Stomach smooth muscle (tissue), 2 donors: Measurements from ENCODE around the gene MEIOC.

Experiments
- H3K27ac ChIP-seq: one replicate; pipeline ENCODE4 v1.7.0; 2013; ENCODE audit warnings: mild to moderate bottlenecking, low read length, inconsistent platforms
- H3K27me3 ChIP-seq, 2 donors: one replicate each; pipeline ENCODE4 v1.7.0; 2013; ENCODE audit warnings: low read length in 2 of 2; ENCODE audit not compliant: insufficient read depth in 2 of 2, control insufficient read depth in 1 of 2
- H3K36me3 ChIP-seq, 2 donors: one replicate each; pipeline ENCODE4 v1.7.0; 2013; ENCODE audit warnings: low read length in 2 of 2; ENCODE audit not compliant: control insufficient read depth in 2 of 2, insufficient read depth in 2 of 2
- H3K4me1 ChIP-seq: one replicate; pipeline ENCODE4 v1.7.0; 2013; ENCODE audit warnings: low read length; ENCODE audit not compliant: control insufficient read depth, insufficient read depth
- H3K4me3 ChIP-seq, 2 donors: one replicate each; pipeline ENCODE4 v1.7.0; 2013; ENCODE audit warnings: low read length in 2 of 2
- H3K9ac ChIP-seq, 2 donors: one replicate each; pipeline ENCODE4 v1.7.0; 2013; ENCODE audit warnings: low read length in 2 of 2, mild to moderate bottlenecking in 1 of 2
- H3K9me3 ChIP-seq, 2 donors: one replicate each; pipeline ENCODE4 v1.7.0; 2013; ENCODE audit warnings: low read length in 2 of 2; ENCODE audit not compliant: control insufficient read depth in 2 of 2
- donor health status: healthy.
- donor health status: Pancreatic carcinoma.

The MEIOC gene

DNA sequence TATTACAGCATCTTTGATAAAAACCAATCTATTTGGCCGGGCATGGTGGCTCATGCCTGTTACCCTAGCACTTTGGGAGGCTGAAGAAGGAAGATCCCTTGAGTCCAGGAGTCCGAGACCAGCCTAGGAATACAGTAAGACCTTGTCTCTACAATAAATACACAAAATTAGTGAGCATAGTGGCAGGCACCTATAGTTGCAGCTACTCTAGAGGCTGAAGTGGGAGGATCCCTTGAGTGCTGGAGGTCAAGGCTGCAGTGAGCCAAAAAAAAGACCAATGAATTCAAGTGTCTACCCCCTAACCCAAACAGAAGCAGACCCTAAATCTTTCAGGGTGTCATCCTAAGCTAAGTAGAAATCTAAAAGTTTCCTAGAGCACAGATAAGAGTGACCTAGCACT, 7.3 kb upstream of the MEIOC start:
- Histone ChIP-seq H3K9ac (no peak overlapping the region), H3K4me3 (no peak overlapping the region), H3K27ac (no peak overlapping the region), H3K9me3 (no peaks in the 10 kb centered on the region), H3K36me3 (no peaks in the 10 kb centered on the region), H3K27me3 (no peaks in the 10 kb centered on the region), H3K4me1 (no peaks in the 10 kb centered on the region)

DNA sequence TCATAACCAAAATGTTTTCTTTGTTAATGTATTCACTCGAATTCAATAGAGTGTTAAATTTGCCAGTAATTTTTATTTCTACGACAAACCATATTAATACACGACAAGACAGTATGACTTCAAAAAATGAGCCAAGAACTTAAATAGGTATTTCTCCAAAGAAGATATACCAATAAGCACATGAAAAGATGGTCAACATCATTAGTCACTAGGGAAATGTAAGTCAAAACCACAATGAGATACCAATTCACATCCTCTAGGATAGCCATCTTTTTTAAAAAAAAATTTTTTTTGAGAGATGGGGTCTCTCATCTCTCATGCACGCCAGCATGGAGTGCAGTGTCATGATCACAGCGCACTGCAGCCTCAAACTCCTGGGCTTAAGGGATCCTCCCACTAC, 5.0 kb upstream of the MEIOC start:
- no peaks in the 10 kb centered on the region for H3K9me3 ChIP-seq
- H3K27me3 ChIP-seq: peaks cover 10 to 11% of the 10 kb centered on the region in 2 donors
- H3K4me3 ChIP-seq: no peak overlapping the region

DNA sequence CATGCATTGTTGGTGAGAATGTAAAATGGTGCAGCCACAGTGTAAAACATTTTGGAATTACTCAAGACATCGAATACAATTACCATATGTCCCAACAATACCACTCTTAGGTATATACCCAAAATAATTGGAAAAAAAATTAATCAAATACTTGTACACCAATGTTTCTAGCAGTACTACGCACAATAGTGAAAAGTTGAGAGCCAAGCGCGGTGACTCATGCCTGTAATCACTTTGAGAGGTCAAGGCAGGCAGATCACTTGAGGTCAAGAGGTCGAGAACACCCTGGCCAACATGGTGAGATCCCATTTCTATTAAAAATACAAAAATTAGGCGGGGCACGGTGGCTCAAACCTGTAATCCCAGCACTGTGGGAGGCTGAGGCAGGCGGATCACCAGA, 3.5 kb upstream of the MEIOC start:
- H3K9ac ChIP-seq: no peak overlapping the region
- H3K36me3 ChIP-seq: no peaks in the 10 kb centered on the region
- H3K27me3 ChIP-seq: peaks cover 15 to 18% of the 10 kb centered on the region in 2 donors
- no peak overlapping the region for H3K27ac ChIP-seq
- H3K4me3 ChIP-seq: no peak overlapping the region
- H3K4me1 ChIP-seq: no peaks in the 10 kb centered on the region
- no peaks in the 10 kb centered on the region for H3K9me3 ChIP-seq

More for the DNA sequence above, 5.0 kb upstream of the MEIOC start:
- H3K4me1 ChIP-seq: no peaks in the 10 kb centered on the region
- H3K36me3 ChIP-seq: no peaks in the 10 kb centered on the region
- H3K27ac ChIP-seq: no peak overlapping the region
- H3K9ac ChIP-seq: no peak overlapping the region

DNA sequence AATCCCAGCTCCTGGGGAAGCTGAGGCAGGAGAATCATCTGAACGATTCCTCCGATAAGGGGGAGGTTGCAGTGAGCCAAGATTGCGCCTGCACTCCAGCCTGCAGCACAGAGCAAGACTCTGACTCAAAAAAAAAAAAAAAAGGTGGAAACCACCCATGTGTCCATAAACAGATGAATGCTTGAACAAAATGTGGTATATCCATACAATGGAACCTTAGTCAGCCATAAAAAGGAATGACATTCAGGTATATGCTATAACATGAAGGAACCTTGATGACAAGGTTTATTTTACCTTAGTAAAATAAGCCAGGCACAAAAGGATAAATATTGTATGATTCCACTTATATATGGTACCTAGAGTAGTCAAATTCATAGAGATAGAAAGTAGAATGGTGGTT, 2.9 kb upstream of the MEIOC start:
- Histone ChIP-seq H3K27ac (no peak overlapping the region), H3K9ac (no peak overlapping the region), H3K36me3 (no peaks in the 10 kb centered on the region), H3K4me3 (no peak overlapping the region), H3K27me3 (peaks cover 15 to 18% of the 10 kb centered on the region in 2 donors), H3K9me3 (no peaks in the 10 kb centered on the region), H3K4me1 (no peaks in the 10 kb centered on the region)

DNA sequence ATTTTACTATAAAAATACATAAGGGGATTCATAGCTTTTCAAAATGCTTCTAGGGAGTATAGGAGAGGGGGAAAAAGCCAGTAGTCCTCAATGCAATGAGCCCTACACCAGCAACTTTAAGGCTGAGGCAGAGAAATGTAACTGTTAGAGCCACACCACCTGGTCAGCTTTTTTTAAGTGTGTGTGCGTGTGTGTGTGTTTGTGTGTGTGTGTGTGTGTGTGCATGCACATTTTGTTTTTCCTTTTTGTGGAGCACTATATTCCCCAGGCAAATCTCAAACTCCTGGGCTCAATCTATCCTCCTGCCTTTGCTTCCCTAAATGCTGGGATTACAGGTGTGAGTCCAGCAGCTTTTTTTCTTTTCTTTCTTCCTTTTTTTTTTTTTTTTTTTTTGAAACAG, 2.3 kb upstream of the MEIOC start:
- Histone ChIP-seq H3K27ac (no peak overlapping the region), H3K27me3 (peaks cover 15 to 18% of the 10 kb centered on the region in 2 donors), H3K9ac (no peak overlapping the region), H3K4me3 (no peak overlapping the region), H3K4me1 (no peaks in the 10 kb centered on the region), H3K36me3 (no peaks in the 10 kb centered on the region), H3K9me3 (no peaks in the 10 kb centered on the region)

DNA sequence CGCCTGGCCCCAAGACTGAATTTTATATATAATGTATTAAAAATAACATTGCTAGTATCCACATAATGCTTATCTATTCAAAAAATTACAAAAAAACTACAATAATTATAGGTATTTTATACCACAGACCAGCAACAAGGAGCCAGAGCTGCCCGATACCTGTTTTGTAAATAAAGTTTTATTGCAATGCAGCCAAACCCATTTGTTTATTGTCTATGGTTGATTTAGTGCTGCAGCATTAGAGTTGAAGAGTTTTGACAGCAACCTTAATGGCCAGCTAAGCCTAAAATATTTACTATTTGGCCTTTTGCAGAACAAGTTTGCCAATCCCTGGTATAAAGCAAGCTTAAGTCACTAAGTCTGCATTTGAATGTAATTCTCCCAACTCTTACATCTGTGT, 5.6 kb downstream of the MEIOC start:
- no peak overlapping the region for H3K27ac ChIP-seq
- H3K9me3 ChIP-seq: no peaks in the 10 kb centered on the region
- no peaks in the 10 kb centered on the region for H3K4me1 ChIP-seq
- no peak overlapping the region for H3K4me3 ChIP-seq
- H3K27me3 ChIP-seq: peaks cover 3 to 4% of the 10 kb centered on the region in 2 donors
- H3K36me3 ChIP-seq: no peaks in the 10 kb centered on the region
- no peak overlapping the region for H3K9ac ChIP-seq

DNA sequence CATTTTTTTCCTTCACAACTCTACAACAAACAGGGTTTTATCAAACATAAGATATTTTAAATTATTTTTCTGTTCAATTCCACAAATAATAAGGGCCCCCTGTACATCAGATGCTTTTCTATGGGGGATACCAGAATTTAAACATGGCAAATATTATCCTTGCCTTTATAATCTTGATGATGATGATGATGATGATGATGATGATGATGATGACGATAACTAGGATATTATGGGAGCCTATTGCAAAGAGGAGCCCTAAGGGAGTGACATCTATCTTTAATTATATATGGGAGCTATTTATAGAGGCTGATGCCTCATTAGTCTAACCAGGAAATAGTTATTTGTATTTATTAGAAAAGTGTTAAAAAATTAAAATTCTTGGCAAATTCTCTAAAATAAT, 6.8 kb downstream of the MEIOC start:
- no peaks in the 10 kb centered on the region for H3K36me3 ChIP-seq

DNA sequence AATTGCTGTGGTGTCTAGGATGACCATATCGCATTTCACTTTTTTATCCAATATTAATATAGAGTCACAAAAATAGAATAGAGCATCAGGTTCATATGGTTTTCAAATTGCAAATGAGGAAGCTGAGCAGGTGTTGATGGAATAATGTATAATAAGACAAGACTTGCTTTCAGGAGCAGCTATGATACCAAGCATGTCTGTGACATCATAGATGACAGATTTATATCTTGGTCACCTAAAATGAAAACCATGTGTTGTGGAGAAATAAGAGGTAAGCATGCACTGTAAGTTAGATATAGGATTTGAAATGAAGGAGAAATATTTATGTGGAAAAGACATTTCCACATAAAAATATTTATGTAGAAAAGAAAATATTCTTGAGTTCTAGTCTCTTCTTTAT, 8.6 kb downstream of the MEIOC start:
- Histone ChIP-seq H3K9me3 (no peaks in the 10 kb centered on the region), H3K4me1 (no peaks in the 10 kb centered on the region), H3K27ac (no peak overlapping the region), H3K9ac (no peak overlapping the region), H3K4me3 (no peak overlapping the region), H3K27me3 (no peaks in the 10 kb centered on the region), H3K36me3 (no peaks in the 10 kb centered on the region)

More for the DNA sequence above, 6.8 kb downstream of the MEIOC start:
- Histone ChIP-seq H3K9me3 (no peaks in the 10 kb centered on the region), H3K9ac (no peak overlapping the region), H3K4me1 (no peaks in the 10 kb centered on the region), H3K4me3 (no peak overlapping the region), H3K27me3 (no peaks in the 10 kb centered on the region), H3K27ac (no peak overlapping the region)

DNA sequence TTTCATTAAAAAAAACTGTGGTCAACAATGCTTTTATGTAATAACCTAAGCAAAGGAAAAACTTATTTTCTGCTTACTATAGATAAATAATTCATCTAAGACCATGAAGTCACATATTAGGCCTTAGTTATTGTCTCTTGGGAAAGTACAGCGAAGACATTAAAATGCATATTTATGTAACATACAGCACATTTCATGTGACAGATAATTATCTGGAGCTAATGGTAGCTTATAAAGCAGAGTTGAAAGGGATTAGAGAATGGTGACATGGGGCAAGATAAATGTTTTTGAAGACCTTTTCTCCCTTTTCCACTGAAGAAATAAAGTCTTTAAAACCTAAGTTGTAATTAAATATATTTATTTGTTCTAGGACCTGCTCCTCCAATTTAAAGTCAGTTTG, 9.7 kb downstream of the MEIOC start:
- no peak overlapping the region for H3K4me3 ChIP-seq
- H3K9me3 ChIP-seq: no peaks in the 10 kb centered on the region
- no peak overlapping the region for H3K27ac ChIP-seq
- no peaks in the 10 kb centered on the region for H3K4me1 ChIP-seq
- no peaks in the 10 kb centered on the region for H3K27me3 ChIP-seq
- no peaks in the 10 kb centered on the region for H3K36me3 ChIP-seq
- no peak overlapping the region for H3K9ac ChIP-seq

DNA sequence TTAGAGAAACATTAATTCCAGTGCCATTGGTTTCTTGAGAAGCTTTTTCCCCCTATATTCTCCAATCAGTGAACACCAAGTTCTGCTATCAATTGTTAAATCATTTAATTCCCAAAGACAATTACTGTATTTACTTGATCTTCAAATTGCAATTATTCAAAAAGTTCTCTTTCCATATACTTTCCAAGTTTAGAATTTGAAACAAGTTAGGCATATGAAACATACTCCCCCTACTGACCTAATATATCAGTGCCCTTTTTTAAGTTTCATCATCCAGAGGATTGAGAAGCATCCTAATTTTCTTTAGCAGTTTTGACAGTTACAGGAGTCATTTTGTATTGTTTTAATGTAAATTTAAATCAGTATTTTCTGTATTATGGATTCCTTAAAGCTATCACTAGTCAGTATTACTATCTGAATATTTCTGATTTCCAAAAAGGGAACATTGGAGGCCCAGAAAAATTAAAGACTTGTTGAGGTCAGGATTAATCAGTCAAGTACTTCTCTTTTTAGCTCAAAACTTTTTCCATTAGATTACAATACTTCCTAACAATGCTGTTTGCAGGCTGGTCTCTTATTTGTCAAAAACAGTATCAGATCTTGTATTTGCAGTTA, 16.3 kb downstream of the MEIOC start:
- Histone ChIP-seq H3K4me1 (no peaks in the 10 kb centered on the region), H3K9me3 (no peaks in the 10 kb centered on the region), H3K9ac (no peak overlapping the region), H3K27me3 (no peaks in the 10 kb centered on the region), H3K4me3 (no peak overlapping the region), H3K36me3 (no peaks in the 10 kb centered on the region), H3K27ac (no peak overlapping the region)

DNA sequence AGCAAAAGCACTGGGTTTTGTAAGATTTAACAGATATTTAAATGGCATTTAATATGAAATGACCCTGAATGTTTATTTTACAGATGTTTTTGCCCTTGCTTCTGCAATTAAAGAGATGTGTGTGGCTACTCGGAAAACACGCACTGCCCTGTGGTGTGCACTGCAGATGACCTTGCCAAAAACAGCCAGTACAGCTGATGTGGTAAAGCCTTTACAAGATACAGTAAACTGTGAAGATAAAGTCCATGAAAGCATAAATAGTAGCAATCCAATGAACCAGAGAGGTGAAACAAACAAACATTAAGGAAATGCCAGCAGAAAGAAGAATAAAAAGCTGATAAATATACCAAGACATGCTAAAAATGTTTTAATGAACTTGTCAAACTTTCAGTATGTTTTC, 17.6 kb downstream of the MEIOC start:
- H3K4me1 ChIP-seq: no peaks in the 10 kb centered on the region
- H3K4me3 ChIP-seq: no peak overlapping the region
- H3K9ac ChIP-seq: no peak overlapping the region
- no peaks in the 10 kb centered on the region for H3K27me3 ChIP-seq
- peaks cover 4 to 7% of the 10 kb centered on the region in 2 donors for H3K36me3 ChIP-seq
- no peak overlapping the region for H3K27ac ChIP-seq
- no peaks in the 10 kb centered on the region for H3K9me3 ChIP-seq
